IPS-NIHi7 (cell line): ENCODE measurements around the gene ALLC.

Experiments used
- DNase-seq: peaks from one replicate; pipeline ENCODE4 v3.0.0; 2012; ENCODE audit warnings: mixed read lengths; ENCODE audit errors: extremely low spot score

Gene ALLC

GRCh38 chr2:3677436-3677835 is 19.4 kb downstream of the ALLC start:
- no peak for DNase-seq

- DNase-seq = no peak
Observed at GRCh38 chr2:3678212-3678611, 20.2 kb downstream of the ALLC start.

DNA sequence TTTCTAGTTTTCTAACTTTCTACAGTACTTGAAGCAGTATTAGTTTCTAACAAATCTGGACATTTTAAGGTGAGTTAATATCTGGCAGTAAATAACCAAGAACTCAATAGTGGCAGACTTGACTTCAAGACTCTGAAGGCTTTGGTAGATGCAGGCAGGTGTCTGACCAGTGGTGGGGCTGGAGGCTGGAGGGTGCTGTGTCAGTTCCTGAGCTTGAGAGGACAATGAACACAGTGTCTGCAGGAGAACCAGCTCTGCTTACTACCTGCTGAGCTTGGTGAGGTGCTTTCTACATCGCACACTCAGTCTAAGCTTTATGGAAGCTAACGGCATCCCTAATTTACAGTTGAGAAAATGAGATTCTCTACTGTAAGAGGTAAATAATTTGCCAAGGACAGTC is 21.2 kb downstream of the ALLC start:
- no peak for DNase-seq

DNA sequence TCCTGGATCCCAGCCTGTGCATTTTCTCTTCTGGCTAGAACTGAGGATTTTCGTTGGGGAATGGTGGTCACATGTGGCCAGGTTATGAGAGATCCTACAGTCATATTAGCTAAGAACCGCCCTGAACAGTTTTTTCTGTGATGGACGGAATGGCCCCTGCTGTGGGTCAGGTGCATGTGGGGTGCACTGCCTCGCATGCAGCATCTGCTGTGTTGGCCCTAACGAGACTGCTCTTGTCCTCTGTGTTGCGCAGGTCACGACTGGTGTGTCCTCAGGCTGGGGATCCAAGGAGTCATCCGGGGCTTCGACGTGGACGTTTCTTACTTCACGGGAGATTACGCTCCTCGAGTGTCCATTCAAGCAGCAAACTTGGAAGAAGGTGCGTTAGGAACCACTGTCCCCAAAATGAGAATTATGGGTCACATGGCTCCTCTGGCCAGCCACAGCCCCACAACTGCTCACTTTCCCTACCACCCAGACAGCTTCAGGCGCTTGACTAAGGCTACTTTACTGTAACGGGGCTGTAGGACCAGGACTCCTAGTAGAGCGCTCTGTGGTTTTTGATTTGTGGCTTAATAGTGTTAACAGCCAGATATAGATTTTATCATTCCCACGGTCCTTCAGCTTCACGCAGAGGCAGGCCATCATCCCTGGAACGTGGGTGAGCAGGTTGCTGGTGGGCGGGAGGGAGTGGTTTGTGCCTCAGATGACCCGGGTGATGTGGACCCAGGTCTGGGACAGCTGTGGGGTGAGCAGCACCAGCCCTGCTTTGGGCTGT is 21.8 kb downstream of the ALLC start:
- no peak for DNase-seq

DNA sequence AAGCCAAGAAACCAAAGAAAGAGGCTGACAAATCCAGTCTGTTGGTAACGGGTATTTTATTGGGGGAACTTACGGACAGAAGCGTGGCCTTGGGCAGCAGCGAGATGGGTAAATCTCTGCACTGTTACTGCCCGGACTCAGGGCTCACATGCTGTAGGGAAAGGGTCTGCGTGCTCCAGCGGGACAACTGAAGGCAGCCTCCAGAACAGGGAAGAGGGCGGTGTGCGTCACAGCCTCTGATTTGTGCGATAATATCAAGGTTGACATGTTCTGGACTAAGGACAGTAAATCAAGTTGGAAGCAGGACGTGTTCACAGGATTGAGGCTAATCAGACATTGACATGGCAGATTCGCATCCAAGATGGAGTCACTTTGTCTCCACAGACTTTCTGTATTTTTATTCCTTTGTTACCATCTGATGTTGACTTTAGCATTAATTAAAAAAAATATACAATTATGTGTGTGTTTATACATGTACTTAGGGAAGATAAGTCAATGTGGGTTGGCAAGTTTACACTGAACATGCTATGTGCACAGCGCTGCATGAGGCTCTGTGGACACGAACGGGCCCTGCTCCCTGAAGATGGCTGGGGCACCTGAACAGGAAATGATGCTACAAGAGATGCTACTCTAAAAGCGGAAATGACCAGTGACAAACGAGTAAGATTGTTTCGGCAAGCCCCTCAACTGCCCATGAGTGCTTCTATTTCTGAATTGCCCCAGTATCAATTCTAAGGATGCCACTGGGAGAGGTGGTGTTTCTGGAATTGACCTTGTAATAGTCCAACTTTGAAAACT is 22.7 kb downstream of the ALLC start:
- DNase-seq = no peak

- DNase-seq = no peak
Observed at GRCh38 chr2:3681625-3682024, 23.6 kb downstream of the ALLC start.

DNA sequence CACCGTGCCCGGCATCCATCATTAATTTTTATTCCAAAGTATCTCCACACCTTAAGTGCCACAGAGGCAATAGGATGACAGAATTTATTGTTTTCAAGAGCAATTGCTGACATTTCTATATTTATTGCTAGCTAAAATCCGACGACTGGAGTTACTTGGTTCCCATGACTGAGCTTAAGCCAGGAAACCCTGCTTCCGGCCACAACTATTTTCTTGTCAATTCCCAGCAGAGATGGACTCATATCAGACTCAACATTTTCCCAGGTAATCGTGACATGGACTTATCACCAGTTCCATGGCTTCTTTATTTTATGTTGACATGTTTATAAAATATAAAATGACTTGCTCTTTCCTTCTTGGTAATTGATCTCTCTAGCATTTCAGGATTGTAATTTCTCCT is 24.8 kb downstream of the ALLC start:
- DNase-seq = no peak

DNA sequence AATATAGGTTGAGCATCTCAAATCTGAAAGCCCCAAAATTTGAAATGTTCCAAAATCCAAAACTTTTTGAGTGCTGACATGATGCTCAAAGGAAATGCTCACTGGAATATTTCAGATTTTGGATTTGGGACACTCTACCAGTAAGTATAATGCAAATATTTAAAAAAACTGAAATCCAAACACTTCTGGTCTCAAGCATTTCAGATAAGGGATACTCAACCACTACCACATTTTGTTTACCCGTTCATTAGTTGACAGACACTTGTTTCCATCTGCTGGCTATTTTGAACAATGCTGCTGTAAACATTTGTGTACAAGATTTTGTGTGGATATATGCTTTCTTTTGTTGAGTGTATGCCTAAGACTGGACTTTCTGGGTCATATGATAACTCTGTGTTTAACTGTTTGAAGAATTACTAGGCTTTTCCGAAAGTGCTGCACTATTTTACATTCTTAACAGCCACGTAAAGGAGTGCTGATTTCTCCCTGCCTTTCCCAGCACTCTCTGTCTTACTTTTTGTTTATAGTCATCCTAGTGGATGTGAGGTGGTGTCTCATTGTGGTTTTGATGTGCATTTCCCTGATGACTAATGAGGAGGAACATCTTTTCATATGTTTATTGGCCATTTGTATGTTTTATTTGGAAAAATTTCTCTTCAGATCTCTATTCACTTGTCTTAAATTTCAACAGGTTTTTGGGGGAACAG is 25.9 kb downstream of the ALLC start:
- DNase-seq = no peak

- DNase-seq = no peak
Observed at GRCh38 chr2:3689998-3690748, 32.2 kb downstream of the ALLC start.

DNA sequence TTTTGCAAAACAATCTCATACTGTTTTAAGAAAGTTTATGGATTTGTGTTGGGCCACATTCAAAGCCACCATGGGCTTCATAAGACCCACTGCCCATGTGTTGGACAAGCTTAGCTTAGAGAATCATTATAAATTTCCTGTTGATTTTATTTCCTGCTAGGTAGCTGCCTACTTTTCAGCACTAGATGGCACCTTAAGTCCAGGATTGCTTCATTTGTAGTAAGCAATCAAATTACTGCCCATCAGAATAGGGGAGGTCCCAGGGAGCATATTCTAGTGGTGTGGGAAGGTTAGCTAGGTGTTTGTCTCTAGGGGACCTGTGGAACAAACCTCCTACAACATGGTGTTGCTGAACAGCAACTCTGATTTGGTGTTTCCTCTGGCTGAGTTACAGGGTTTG is 34.4 kb downstream of the ALLC start:
- peak; percentile 26 for DNase-seq

GRCh38 chr2:3696545-3696944 is 38.5 kb downstream of the ALLC start:
- no peak for DNase-seq

DNA sequence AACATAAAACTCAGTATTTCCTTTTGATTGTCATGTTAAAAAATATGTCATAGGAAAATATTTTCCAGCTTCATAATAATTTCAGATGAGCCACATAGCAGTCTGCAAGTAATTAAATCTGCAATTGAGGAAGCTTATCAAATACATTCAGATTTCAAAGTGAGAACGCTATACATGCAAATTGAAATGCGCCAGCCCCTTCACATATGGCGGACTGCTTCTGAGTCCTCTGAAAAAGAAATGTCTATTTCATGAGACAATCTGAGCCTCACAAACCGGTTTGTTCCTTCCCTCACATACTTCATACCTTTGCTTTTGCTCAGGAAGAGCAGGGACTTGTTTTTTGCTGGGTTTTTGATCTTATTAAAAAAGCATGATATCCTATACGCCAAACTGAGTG is 43.1 kb downstream of the ALLC start:
- DNase-seq = no peak

DNA sequence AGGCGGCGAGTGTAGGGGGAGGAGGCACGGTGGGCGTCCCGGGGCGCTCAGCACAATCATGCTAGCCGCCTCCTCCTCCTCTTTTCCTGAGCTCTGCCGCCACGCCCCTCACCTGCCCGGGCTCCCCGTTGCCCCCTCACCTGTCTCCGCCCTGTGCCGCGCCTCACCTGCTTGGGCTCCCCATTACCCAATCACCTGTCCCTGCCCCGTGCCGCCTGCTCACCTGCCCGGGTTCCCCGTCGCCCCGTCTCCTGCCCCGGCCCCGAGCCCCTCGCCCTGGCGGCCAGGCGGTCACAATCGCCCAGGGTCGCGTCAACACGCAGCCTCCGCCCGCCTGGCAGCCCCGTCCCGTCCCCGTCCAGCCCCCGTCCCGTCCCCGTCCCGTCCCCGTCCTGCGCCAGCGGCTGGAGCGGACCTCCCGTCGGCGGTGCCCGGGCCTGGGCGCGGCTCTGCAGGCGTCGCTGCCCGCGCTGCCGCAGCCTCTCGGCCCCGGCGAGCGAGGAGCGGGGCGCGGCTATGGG is 45.3 kb downstream of the ALLC start, which contains the start of gene DCDC2C:
Gene DCDC2C (plus strand): TSS at position 340 of the 521 bp plus-strand sequence. CDS start 177 bp downstream, at position 517.
- peak; percentile 29 for DNase-seq

DNA sequence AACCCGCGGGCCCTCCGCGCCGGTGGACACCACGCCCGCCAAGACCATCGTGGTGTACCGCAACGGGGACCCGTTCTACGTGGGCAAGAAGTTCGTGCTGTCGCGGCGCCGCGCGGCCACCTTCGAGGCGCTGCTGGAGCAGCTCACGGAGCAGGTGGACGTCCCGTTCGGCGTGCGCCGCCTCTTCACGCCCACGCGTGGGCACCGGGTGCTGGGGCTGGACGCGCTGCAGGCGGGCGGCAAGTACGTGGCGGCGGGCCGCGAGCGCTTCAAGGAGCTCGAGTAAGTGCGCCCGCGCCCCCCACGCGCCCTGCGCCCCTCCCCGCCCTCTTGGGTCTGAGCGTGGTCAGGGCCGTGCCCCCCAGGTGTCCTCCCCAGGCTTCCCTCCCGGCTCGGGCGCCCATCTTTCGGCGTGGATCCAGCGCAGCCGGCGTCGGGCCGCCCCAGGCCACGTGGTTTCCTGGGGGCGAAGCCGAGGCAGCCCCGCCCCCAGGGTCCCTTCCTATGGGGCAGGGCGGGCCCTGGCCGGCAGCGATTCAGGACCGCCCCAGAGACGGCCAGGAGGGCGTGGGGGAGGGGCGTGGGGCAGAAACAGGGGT is 45.9 kb downstream of the ALLC start:
- DNase-seq = no peak

GRCh38 chr2:3704692-3705091 is 46.7 kb downstream of the ALLC start:
- no peak for DNase-seq

GRCh38 chr2:3705782-3706181 is 47.8 kb downstream of the ALLC start:
- no peak for DNase-seq

DNA sequence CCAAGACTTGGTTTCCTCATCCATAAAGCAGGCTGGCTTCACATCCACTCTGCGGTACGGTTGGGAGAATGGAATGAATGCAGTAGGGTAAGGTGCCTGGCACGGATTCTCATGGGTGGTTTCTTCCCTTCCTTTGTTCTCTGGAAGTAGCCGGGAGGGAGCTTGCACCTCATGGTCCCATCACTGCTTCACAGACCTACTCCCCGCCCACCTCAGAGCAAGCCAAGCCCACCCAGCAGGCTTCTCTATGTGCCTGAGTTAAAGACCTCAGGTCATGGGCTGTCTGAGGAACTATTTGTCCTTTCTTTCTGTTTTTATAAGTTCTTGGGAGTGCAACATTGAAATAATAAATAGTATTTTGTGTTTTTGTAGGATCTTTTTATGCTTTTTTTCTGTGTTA is 48.9 kb downstream of the ALLC start:
- DNase-seq = no peak

GRCh38 chr2:3708576-3708975 is 50.6 kb downstream of the ALLC start:
- no peak for DNase-seq

- no peak for DNase-seq
Observed at GRCh38 chr2:3709225-3709624, 51.2 kb downstream of the ALLC start.

DNA sequence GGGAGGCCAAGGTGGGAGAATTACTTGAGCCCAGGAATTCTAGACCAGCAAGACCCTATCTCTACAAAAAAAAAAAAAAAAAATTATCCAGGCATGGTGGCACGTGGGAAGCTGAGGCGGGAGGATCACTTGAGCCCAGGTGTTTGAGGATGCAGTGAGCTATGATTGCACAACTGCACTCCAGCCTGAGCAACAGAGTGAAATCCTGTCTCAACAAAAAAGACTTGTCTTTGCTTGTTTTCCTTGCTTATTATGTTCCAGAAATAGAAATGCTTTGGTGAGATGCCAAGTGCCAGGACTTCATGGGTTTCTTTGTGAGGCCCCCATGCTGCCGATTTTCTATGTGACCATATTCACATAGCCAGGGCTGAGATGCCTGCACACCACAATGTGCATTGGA is 54.4 kb downstream of the ALLC start:
- DNase-seq = no peak
